ENCODE results near the gene NFIA. TPM values are rescaled to one million over a fixed set of nuclear protein-coding genes. Genes with fewer than 3 reads are reported as not detected.

The NFIA gene
- polyA plus RNA-seq, 1 donor (not counting 4 experiments of a cell fraction or from before 2014, with no cell fraction given), result 14.7 TPM

GRCh38 chr1:61186753-61187152, 104.4 kb downstream of the NFIA start:
- H3K27ac ChIP-seq (ENCODE audit: control insufficient read depth, insufficient read depth, low read length), result no peak overlapping the region

GRCh38 chr1:61187352-61188086, 105.2 kb downstream of the NFIA start:
- peaks cover 15% of the 10 kb centered on the region for H3K4me1 ChIP-seq (ENCODE audit: control insufficient read depth, extremely low read depth, insufficient read depth, low read length)
- FAIRE-seq, result no peak
- dilution Hi-C loops (cut with MboI; ENCODE audit: extremely low pct_ligation_motif_present, low sequenced_read_pairs), result no loop called here
- no peaks in the 10 kb centered on the region for H3K27me3 ChIP-seq (ENCODE audit: control insufficient read depth, extremely low read depth, insufficient read depth, low read length)
- no peaks in the 10 kb centered on the region for H4K20me1 ChIP-seq (ENCODE audit: control insufficient read depth, extremely low read depth, insufficient read depth, low read length)
- no peak for DNase-seq (ENCODE audit: low read depth, low spot score)
- no peak overlapping the region for H3K9ac ChIP-seq (ENCODE audit: control insufficient read depth, extremely low read depth, insufficient read depth, low read length)
- H3K4me2 ChIP-seq (ENCODE audit: control insufficient read depth, extremely low read depth, insufficient read depth, low read depth, low read length), result no peak overlapping the region
- no peak overlapping the region for H2AFZ ChIP-seq (ENCODE audit: control insufficient read depth, low read length)
- H3K9me1 ChIP-seq (ENCODE audit: control insufficient read depth, extremely low read depth, insufficient read depth, low read length), result no peaks in the 10 kb centered on the region
- no peaks in the 10 kb centered on the region for H3K9me3 ChIP-seq (ENCODE audit: control insufficient read depth, low read depth, low read length)
- H3K79me2 ChIP-seq (ENCODE audit: control insufficient read depth, insufficient read depth, low read length), result peaks cover 3% of the 10 kb centered on the region
- TF ChIP-seq EZH2 (IDR thresholded peaks at IDR 0.05; ENCODE audit: low read length), result no peak
- no peak for TF ChIP-seq CTCF (optimal IDR thresholded peaks at IDR 0.05 in 1 of 3, IDR thresholded peaks at IDR 0.05 in 1 of 3, conservative IDR thresholded peaks at IDR 0.05 in 1 of 3; ENCODE audit: extremely low read depth in 1 of 3, insufficient read depth in 2 of 3, low read length in 3 of 3)
- H3K27ac ChIP-seq (ENCODE audit: control insufficient read depth, insufficient read depth, low read length), result no peak overlapping the region
- H3K36me3 ChIP-seq (ENCODE audit: control insufficient read depth in 2 of 2, extremely low read depth in 1 of 2, insufficient read depth in 2 of 2, low read length in 2 of 2), result no peaks in the 10 kb centered on the region
- H3K4me3 ChIP-seq (ENCODE audit: control insufficient read depth in 2 of 3, extremely low read depth in 1 of 3, insufficient read depth in 2 of 3, low read depth in 1 of 3, low read length in 3 of 3), result no peak overlapping the region

More at GRCh38 chr1:61186753-61187152, 104.4 kb downstream of the NFIA start:
- Histone ChIP-seq H3K9me1 (ENCODE audit: control insufficient read depth, extremely low read depth, insufficient read depth, low read length) (no peaks in the 10 kb centered on the region), H3K4me1 (ENCODE audit: control insufficient read depth, extremely low read depth, insufficient read depth, low read length) (peaks cover 15% of the 10 kb centered on the region), H3K79me2 (ENCODE audit: control insufficient read depth, insufficient read depth, low read length) (peaks cover 3% of the 10 kb centered on the region), H3K4me2 (ENCODE audit: control insufficient read depth, extremely low read depth, insufficient read depth, low read depth, low read length) (no peak overlapping the region), H3K9me3 (ENCODE audit: control insufficient read depth, low read depth, low read length) (no peaks in the 10 kb centered on the region), H3K36me3 (ENCODE audit: control insufficient read depth in 2 of 2, extremely low read depth in 1 of 2, insufficient read depth in 2 of 2, low read length in 2 of 2) (no peaks in the 10 kb centered on the region), H3K27me3 (ENCODE audit: control insufficient read depth, extremely low read depth, insufficient read depth, low read length) (no peaks in the 10 kb centered on the region), H4K20me1 (ENCODE audit: control insufficient read depth, extremely low read depth, insufficient read depth, low read length) (no peaks in the 10 kb centered on the region), H2AFZ (ENCODE audit: control insufficient read depth, low read length) (no peak overlapping the region), H3K9ac (ENCODE audit: control insufficient read depth, extremely low read depth, insufficient read depth, low read length) (no peak overlapping the region), H3K4me3 (ENCODE audit: control insufficient read depth in 2 of 3, extremely low read depth in 1 of 3, insufficient read depth in 2 of 3, low read depth in 1 of 3, low read length in 3 of 3) (no peak overlapping the region)
- TF ChIP-seq CTCF (optimal IDR thresholded peaks at IDR 0.05 in 1 of 3, IDR thresholded peaks at IDR 0.05 in 1 of 3, conservative IDR thresholded peaks at IDR 0.05 in 1 of 3; ENCODE audit: extremely low read depth in 1 of 3, insufficient read depth in 2 of 3, low read length in 3 of 3), result no peak
- TF ChIP-seq EZH2 (IDR thresholded peaks at IDR 0.05; ENCODE audit: low read length), result no peak
- dilution Hi-C loops (cut with MboI; ENCODE audit: extremely low pct_ligation_motif_present, low sequenced_read_pairs), result no loop called here
- DNase-seq (ENCODE audit: low read depth, low spot score) (no peak), FAIRE-seq (no peak)
